Mesodermal cell (in vitro differentiated cells): Measurements from ENCODE around the gene SLC6A19.

Source experiments
- H3K27ac ChIP-seq: 2 replicates; pipeline ENCODE4 v1.7.0; 2013; ENCODE audit warnings: mild to moderate bottlenecking, low read depth, low read length, moderate library complexity; ENCODE audit not compliant: severe bottlenecking
- H3K36me3 ChIP-seq: 2 replicates; pipeline ENCODE4 v1.7.1; 2013; ENCODE audit warnings: mild to moderate bottlenecking, low read length, moderate library complexity; ENCODE audit not compliant: control insufficient read depth, insufficient read depth
- H3K4me1 ChIP-seq: one replicate; pipeline ENCODE4 v1.7.1; 2013; ENCODE audit warnings: mild to moderate bottlenecking, low read length; ENCODE audit not compliant: insufficient read depth, control insufficient read depth, poor library complexity, severe bottlenecking
- H3K4me3 ChIP-seq: 2 replicates; pipeline ENCODE4 v1.7.0; 2013; ENCODE audit warnings: low read length, control low read depth, mild to moderate bottlenecking; ENCODE audit not compliant: insufficient read depth, poor library complexity, severe bottlenecking; ENCODE audit errors: extremely low read depth
- H3K9me3 ChIP-seq: 2 replicates; pipeline ENCODE4 v1.7.1; 2013; ENCODE audit warnings: mild to moderate bottlenecking, low read length, moderate library complexity; ENCODE audit not compliant: control insufficient read depth
- WGBS, 2 experiments: methylation state at CpG; one replicate each; pipeline ENCODE4 v1.1.5; 2013; ENCODE audit warnings: missing lambda C conversion rate in 2 of 2; ENCODE audit not compliant: insufficient coverage in 2 of 2; 5-methylcytosine and 5-hydroxymethylcytosine counted together

The SLC6A19 gene

DNA sequence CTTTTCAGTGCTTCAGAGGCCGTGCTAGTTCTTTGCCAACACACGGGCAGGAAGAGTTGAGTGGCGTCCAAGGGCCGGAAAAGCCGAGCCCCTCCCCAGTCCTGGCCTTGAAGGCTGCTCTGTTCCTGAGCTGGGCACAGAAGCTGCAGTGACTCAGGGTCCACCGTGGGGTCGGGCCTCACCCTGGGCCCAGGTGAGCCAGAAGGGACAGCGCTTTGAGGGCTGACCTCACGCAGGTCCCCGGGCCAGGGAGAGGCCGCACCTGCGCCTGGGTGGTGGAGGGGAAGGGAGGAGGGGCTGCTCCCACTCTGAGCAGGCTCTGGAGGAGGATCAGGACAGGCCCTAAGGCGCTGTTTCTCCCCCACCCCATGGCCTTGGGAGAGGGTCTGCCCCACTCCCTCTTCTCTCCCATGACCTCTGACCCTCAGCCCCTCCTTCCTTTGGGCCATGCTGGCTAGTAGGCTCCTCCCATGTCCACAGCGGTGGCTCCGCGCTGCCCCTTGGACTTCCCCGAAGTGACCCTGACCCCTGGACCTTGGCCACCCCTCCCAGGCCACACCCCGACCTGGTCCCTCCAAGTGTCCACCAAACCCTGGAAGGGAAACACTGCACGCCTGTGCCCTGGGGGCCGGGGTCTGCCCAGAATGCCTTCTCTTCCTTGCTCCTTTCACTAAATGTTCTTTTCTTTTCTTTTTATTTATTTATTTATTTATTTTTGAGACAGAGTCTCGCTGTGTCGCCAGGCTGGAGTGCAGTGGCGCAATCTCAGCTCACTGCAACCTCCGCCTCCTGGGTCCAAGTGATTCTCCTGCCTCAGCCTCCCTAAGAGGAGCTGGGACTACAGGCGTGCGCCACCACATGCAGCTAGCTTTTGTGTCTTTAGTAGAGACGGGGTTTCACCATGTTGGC, 19.7 kb upstream of the SLC6A19 start:
- WGBS, 2 experiments = 82 to 90% methylated on average over 13 to 23 of the region's 27 CpGs
- no peaks in the 10 kb centered on the region for H3K9me3 ChIP-seq
- peaks cover 4% of the 10 kb centered on the region for H3K4me1 ChIP-seq
- no peak overlapping the region for H3K27ac ChIP-seq
- no peaks in the 10 kb centered on the region for H3K36me3 ChIP-seq
- H3K4me3 ChIP-seq = no peak overlapping the region

- WGBS, 2 experiments = 81 to 89% methylated on average over 7 of the region's 7 CpGs
- Histone ChIP-seq H3K27ac (no peak overlapping the region), H3K36me3 (no peaks in the 10 kb centered on the region), H3K4me3 (no peak overlapping the region), H3K9me3 (no peaks in the 10 kb centered on the region), H3K4me1 (peaks cover 4% of the 10 kb centered on the region)
Measured at GRCh38 chr5:1182360-1182632, 19.1 kb upstream of the SLC6A19 start.

- Histone ChIP-seq H3K36me3 (no peaks in the 10 kb centered on the region), H3K4me3 (no peak overlapping the region), H3K27ac (peak overlapping the region; percentile 16), H3K9me3 (no peaks in the 10 kb centered on the region), H3K4me1 (peaks cover 4% of the 10 kb centered on the region)
- WGBS, 2 experiments = 83 to 88% methylated on average over 21 to 22 of the region's 31 CpGs
Measured at GRCh38 chr5:1182633-1183423, 18.6 kb upstream of the SLC6A19 start.

GRCh38 chr5:1183424-1184162, 17.8 kb upstream of the SLC6A19 start:
- peaks cover 4% of the 10 kb centered on the region for H3K4me1 ChIP-seq
- H3K27ac ChIP-seq = peak overlapping the region; percentile 49
- no peaks in the 10 kb centered on the region for H3K9me3 ChIP-seq
- no peaks in the 10 kb centered on the region for H3K36me3 ChIP-seq
- H3K4me3 ChIP-seq = no peak overlapping the region
- WGBS, 2 experiments = 85 to 88% methylated on average over 14 to 17 of the region's 18 CpGs

GRCh38 chr5:1184163-1184470, 17.3 kb upstream of the SLC6A19 start:
- Histone ChIP-seq H3K27ac (no peak overlapping the region), H3K4me1 (peaks cover 4% of the 10 kb centered on the region), H3K4me3 (no peak overlapping the region), H3K36me3 (no peaks in the 10 kb centered on the region), H3K9me3 (no peaks in the 10 kb centered on the region)
- 94 to 97% methylated on average over 5 to 8 of the region's 8 CpGs for WGBS, 2 experiments

- Histone ChIP-seq H3K4me3 (no peak overlapping the region), H3K36me3 (no peaks in the 10 kb centered on the region), H3K9me3 (no peaks in the 10 kb centered on the region), H3K27ac (no peak overlapping the region), H3K4me1 (peaks cover 4% of the 10 kb centered on the region)
- 88 to 93% methylated on average over 6 to 7 of the region's 7 CpGs for WGBS, 2 experiments
Measured at GRCh38 chr5:1184481-1184880, 16.9 kb upstream of the SLC6A19 start.

DNA sequence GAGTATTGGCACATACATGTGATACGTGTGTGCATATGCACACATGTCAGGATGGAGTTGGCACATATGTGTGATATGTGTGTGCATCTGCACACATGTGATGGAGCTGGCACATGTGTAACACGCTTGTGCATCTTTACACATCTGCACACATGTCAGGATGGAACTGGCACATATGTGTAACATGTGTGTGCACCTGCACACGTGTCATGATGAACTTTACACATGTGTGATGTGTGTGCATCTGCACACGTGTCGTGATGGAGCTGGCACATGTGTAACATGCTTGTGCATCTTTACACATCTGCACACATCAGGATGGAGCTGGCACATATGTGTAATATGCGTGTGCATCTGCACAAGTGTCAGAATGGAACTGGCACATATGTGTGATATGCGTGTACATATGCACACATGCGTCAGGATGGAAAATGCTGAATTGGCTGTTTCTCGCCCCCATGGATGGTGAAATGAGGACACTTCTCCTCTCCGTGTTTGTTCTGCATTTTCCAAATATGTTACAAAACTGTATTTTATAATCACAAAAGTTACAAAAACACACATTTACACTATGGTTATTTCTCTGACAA, 16.3 kb upstream of the SLC6A19 start:
- WGBS, 2 experiments = 88 to 91% methylated on average over 9 to 10 of the region's 10 CpGs
- H3K4me1 ChIP-seq = peaks cover 4% of the 10 kb centered on the region
- no peaks in the 10 kb centered on the region for H3K36me3 ChIP-seq
- no peak overlapping the region for H3K4me3 ChIP-seq
- H3K27ac ChIP-seq = no peak overlapping the region
- no peaks in the 10 kb centered on the region for H3K9me3 ChIP-seq

DNA sequence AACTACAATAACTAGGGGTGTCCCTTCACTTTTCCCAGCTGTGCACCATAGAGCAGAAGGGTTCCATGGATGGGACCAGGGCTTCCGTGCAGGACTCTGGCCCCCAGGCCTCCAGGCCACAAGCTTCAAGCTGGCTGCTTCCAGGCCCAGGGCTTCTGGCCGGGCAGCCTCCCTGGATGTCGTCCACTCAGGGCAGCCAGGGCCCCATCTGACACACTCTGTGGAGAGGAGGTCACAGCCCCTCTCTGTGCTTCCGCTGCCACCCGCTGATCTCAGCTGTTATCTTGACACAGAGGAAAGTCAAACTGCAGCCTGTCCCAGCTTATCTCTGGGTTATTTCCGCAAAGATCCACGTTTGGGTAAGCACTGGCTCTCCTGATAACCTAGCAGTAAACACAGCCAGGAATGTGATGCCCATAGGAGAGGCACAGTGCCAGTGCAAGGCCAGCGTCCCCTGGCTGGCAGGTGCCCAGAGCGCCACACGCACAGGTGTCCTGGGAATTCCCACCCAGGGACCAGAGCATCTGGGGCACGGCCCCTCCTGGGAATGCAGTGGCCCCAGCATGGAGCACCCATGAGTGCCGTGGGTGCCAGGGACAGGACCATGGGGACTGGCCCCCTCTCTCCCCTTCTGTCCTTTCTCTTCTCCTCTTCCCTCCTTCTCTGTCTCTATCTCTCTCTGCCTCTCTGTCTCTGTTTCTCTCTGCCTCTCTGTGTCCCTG, 15.6 kb upstream of the SLC6A19 start:
- Histone ChIP-seq H3K27ac (no peak overlapping the region), H3K9me3 (no peaks in the 10 kb centered on the region), H3K4me1 (peaks cover 4% of the 10 kb centered on the region), H3K36me3 (no peaks in the 10 kb centered on the region), H3K4me3 (no peak overlapping the region)
- WGBS, 2 experiments = 76 to 81% methylated on average over 12 of the region's 12 CpGs

DNA sequence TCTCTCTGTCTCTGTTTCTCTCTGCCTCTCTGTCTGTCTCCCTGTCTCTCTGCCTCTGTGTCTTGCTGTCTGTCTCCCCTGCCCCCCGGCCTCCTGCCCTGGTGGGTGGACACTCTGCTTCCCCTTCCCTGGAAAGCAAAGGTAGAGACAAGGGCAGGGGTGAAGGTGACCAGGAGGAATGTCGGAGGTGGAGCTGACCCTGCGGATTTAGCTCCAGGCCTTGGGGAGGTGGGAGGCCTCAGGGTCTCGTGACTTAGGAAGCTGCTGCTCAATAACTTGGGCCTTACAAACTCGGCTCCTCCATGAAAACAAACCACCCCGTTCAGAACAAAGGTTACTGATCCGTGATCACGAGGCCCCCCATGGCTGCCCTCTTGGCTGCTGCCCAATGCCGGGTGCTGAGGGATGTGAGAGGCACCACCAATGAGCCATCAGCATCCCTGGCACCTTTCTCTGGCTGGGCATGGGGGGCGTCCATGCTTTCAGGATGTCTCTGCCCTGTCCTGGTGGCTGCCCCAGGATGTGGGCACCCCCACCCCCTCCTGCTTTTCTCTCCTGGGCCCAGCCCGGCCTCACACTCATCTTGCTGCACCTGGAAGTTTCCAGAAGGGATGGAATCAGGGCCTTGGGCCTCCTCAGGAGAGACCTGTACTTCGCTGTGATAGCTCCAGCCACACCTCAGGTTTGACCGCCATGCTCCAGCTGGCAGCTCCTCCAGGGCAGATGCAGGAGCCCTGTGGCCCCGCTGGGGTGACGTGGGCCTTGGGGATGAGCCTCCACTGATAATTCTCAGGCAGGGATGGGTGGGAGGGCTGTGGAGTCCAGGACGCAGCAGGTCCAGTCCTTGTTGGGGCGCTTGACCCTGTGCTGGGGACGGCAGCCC, 14.8 kb upstream of the SLC6A19 start:
- no peak overlapping the region for H3K4me3 ChIP-seq
- H3K9me3 ChIP-seq = no peaks in the 10 kb centered on the region
- H3K27ac ChIP-seq = no peak overlapping the region
- no peaks in the 10 kb centered on the region for H3K36me3 ChIP-seq
- 79 to 83% methylated on average over 13 to 18 of the region's 18 CpGs for WGBS, 2 experiments
- H3K4me1 ChIP-seq = peaks cover 4% of the 10 kb centered on the region
